ENCODE measurements around the gene SLC6A4. TPM values are rescaled to one million over a fixed set of nuclear protein-coding genes. Genes with fewer than 3 reads are reported as not detected.
A peak's percentile ranks its signal among the peaks of the same experiment; 100 is the strongest.

SLC6A4 gene
- total and polyA plus RNA-seq, 3 donors from 2014 or later = 1.7 to 2.4 (median 1.7) TPM

GRCh38 chr17:30254150-30254549, 18.7 kb upstream of the SLC6A4 start:
- WGBS, 2 donors = 66 to 74% methylated on average over 1 of the region's 1 CpG
- Histone ChIP-seq H3K4me3 (no peak overlapping the region), H3K27ac (no peak overlapping the region), H3K27me3 (no peaks in the 10 kb centered on the region), H3K4me1 (peaks cover 20% of the 10 kb centered on the region), H3K36me3 (ENCODE audit: low read depth, missing control alignments) (no peaks in the 10 kb centered on the region), H3K9me3 (no peaks in the 10 kb centered on the region)
- intact Hi-C loops (cut with DNase I; ENCODE audit: low total_unique reads) = no loop called here
- no peak for DNase-seq
- TF ChIP-seq POLR2A (IDR thresholded peaks at IDR 0.05) (no peak), CTCF (IDR thresholded peaks at IDR 0.05) (no peak)

DNA sequence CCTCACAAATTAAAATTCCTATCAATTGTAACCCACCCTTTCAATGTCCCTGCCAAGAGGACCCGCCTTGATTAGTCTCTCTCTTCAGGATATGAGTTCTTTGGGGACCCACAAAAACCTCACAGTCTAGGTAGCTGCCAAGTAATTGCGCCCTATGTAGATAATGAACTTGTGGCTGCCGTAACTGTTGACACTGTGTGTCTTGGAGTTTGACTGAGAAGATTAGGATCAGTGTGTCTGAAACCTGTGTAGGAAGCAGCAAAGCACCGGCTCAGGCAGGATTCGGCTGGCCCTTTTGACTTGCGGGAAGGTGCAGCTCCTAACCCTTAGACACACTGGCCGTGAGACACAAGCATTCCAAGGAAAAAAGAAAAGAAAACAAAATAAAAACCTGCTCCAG, 17.8 kb upstream of the SLC6A4 start:
- DNase-seq = no peak
- TF ChIP-seq CTCF (IDR thresholded peaks at IDR 0.05) = no peak
- no peak for TF ChIP-seq POLR2A (IDR thresholded peaks at IDR 0.05)

DNA sequence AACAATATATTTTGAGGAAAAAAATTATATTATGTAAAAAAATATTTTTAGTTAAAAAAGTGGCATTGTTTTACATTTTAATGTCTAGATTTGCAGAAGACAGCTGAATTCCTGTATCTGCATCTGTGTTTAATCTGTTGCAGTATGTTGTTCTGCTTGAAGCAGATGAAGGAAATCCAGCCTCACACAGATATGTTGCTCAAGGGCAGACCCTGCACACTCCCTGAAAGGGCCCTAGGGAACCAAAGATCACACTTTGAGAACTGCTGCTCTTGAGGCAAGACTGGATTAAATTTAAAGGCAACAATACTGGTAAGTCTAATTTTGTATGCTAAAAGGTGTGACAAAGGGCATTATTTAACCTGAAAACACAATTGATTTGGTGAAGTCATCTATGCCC, 16.4 kb upstream of the SLC6A4 start:
- TF ChIP-seq POLR2A (IDR thresholded peaks at IDR 0.05) (no peak), CTCF (IDR thresholded peaks at IDR 0.05) (no peak)
- peaks cover 20% of the 10 kb centered on the region for H3K4me1 ChIP-seq
- H3K4me3 ChIP-seq = no peak overlapping the region
- H3K9me3 ChIP-seq = no peaks in the 10 kb centered on the region
- H3K27ac ChIP-seq = no peak overlapping the region
- H3K36me3 ChIP-seq (ENCODE audit: low read depth, missing control alignments) = no peaks in the 10 kb centered on the region
- H3K27me3 ChIP-seq = no peaks in the 10 kb centered on the region
- no peak for DNase-seq
- intact Hi-C loops (cut with DNase I; ENCODE audit: low total_unique reads) = no loop called here

More for the DNA sequence above, 17.8 kb upstream of the SLC6A4 start:
- Histone ChIP-seq H3K27ac (peak overlapping the region; percentile 39 to 57), H3K27me3 (no peaks in the 10 kb centered on the region), H3K36me3 (ENCODE audit: low read depth, missing control alignments) (no peaks in the 10 kb centered on the region), H3K4me3 (no peak overlapping the region), H3K9me3 (no peaks in the 10 kb centered on the region), H3K4me1 (peaks cover 20% of the 10 kb centered on the region)
- intact Hi-C loops (cut with DNase I; ENCODE audit: low total_unique reads) = no loop called here
- 59 to 93% methylated on average over 7 of the region's 7 CpGs for WGBS, 2 donors

DNA sequence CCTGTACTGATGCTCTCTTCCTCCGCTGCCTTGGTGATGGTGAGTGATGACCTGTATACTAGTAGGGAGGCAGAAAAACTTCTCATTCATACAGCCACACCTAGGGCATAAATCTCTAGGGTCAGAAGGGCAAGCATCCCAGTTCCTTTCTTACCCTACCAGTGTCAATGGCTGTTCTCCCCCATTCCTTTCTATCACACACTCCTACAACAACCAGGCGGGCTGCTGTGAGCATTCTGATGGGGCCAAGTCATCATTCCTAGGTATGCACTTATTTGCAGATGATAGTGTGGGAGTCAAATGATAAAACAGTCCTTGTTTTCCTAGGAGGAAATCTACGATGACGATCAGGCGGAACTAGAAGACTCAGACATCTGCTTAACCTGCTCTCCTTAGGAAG, 14.0 kb upstream of the SLC6A4 start:
- TF ChIP-seq CTCF (IDR thresholded peaks at IDR 0.05) (no peak), POLR2A (IDR thresholded peaks at IDR 0.05) (no peak)
- H3K27me3 ChIP-seq = no peaks in the 10 kb centered on the region
- WGBS, 2 donors = 75 to 95% methylated on average over 5 of the region's 5 CpGs
- no peaks in the 10 kb centered on the region for H3K36me3 ChIP-seq (ENCODE audit: low read depth, missing control alignments)
- no peaks in the 10 kb centered on the region for H3K9me3 ChIP-seq
- H3K4me3 ChIP-seq = no peak overlapping the region
- intact Hi-C loops (cut with DNase I; ENCODE audit: low total_unique reads) = no loop called here
- H3K27ac ChIP-seq = no peak overlapping the region
- DNase-seq = no peak
- peaks cover 20% of the 10 kb centered on the region for H3K4me1 ChIP-seq

GRCh38 chr17:30248786-30249185, 13.3 kb upstream of the SLC6A4 start:
- Histone ChIP-seq H3K4me1 (peaks cover 15% of the 10 kb centered on the region), H3K27me3 (no peaks in the 10 kb centered on the region), H3K36me3 (ENCODE audit: low read depth, missing control alignments) (no peaks in the 10 kb centered on the region), H3K9me3 (no peaks in the 10 kb centered on the region), H3K27ac (no peak overlapping the region), H3K4me3 (no peak overlapping the region)
- TF ChIP-seq CTCF (IDR thresholded peaks at IDR 0.05) (no peak), POLR2A (IDR thresholded peaks at IDR 0.05) (no peak)
- 79 to 82% methylated on average over 2 of the region's 2 CpGs for WGBS, 2 donors
- intact Hi-C loops (cut with DNase I; ENCODE audit: low total_unique reads) = no loop called here
- no peak for DNase-seq
